HG03565 (cell line): ENCODE measurements around the gene CASP1.
"Not testable (repeated sequence)": the region's sequence is repeated elsewhere in the genome, so short reads cannot be mapped to it uniquely, and the experiment has no call there.

Source experiments
- ATAC-seq: cut with Tn5 transposase; IDR thresholded peaks from one replicate; pipeline ENCODE4 v1.9.1; 2021; ENCODE audit warnings: mild to moderate bottlenecking, moderate library complexity; ENCODE audit not compliant: unreplicated experiment

Gene CASP1

GRCh38 chr11:105034813-105035620 is at the start of gene CASP1:
Gene CASP1 (minus strand): TSS chr11:105035144. CDS start chr11:105035113, 31 bp downstream.
- ATAC-seq = peak; percentile 97

GRCh38 chr11:105081412-105082150 is 46.6 kb upstream of the CASP1 start:
- no peak for ATAC-seq

DNA sequence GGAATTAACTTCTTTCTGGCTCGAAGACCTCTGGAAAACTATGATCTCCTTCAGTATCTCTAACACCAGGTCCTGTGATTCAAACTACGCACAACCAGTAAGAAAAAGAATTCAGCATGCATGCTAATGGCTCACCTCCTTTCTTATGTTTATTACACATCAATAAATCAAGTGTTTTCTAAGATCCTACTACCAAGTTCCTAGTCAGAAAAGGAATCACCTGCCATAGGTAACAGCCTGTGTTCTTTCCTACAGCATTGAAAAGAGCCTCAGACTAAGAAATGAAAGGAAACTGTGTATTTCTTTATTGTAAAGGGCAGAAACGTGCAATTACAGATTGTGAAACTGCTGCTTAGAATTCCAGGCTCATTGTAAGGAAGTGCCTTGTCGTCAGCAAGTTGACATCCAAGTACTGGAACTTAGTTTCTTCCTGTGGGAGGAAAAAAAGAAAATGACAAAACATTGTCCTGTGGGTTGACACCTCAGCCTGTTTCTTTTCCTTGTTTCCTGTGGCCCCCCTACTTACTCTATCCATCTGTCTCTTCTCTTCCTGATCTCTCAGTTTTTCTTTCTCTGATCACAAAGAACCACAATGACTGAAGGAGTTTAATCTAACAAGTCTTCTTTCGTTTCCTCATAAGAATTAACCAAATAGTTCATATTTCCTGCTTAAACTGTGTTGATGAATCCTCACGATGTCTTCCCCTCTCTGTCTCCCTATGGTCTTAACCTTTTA is 45.4 kb upstream of the CASP1 start:
- ATAC-seq = not testable (repeated sequence)

DNA sequence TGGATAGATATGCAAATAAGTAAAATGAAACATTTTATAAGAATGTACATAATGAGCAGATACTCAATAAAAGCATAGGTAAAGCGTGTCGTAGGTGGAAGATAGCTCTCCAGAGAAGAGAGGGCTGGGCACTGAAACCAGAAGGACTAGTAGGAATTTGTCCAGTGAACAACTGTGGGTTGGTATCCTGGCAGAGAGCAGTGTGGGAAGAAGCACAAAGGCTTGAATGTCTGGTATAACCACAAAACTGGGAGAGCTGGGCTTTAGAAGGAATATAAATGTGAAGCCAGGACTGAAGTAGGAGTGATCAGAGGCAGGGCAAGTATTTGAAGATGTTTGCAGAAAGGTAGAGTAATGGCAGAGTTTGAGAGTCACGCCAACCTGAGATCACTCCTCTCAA is 43.3 kb upstream of the CASP1 start:
- ATAC-seq = no peak

DNA sequence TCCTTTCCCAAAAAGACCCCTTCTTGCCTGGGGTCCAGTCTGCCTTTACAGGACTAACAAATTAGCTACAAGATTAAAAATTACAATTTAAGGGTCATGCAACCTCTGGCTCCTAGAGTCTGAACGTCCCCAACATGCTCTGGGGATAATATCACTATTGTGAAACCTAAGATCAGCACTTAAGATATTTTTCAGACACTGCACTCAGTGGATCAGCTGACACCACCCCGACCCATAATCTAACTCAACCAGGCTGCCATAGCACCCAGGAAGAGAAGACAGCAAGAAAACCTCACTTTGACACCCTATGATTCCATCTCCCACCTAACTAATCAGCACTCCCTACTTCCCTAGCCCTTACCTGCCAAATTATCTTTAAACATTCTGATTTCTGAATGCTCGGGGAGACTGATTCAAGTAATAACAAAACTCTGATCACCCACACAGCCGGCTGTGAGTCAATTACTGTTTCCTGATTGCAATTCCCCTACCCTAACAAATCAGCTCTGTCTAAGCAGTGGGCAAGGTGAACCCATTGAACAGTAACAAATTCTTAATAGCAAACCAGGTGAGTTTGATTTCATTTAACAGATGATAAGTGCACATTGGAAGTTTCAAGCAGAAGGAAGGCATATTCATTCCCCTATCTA is 42.3 kb upstream of the CASP1 start:
- ATAC-seq = peak; percentile 76

DNA sequence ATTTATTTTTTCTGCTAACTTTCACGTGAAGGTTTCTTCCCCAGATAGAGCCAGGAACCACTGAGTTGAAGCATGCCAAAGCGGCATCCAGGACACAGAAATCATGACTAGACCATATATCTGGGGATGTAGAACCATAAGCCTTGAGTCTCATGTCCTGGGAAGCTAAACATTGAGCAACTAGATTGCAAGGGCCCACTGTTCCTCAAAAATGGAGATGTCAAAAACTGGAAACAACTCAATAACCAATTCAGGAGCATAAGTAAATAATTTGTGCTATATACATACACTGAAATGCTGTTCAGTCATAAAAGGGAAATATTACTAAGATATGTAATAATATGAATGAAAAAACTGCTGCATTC is 39.2 kb upstream of the CASP1 start:
- ATAC-seq = no peak

- ATAC-seq = no peak
Observed at GRCh38 chr11:105073456-105074165, 38.7 kb upstream of the CASP1 start.

- not testable (repeated sequence) for ATAC-seq
Observed at GRCh38 chr11:105072080-105072479, 37.1 kb upstream of the CASP1 start.

DNA sequence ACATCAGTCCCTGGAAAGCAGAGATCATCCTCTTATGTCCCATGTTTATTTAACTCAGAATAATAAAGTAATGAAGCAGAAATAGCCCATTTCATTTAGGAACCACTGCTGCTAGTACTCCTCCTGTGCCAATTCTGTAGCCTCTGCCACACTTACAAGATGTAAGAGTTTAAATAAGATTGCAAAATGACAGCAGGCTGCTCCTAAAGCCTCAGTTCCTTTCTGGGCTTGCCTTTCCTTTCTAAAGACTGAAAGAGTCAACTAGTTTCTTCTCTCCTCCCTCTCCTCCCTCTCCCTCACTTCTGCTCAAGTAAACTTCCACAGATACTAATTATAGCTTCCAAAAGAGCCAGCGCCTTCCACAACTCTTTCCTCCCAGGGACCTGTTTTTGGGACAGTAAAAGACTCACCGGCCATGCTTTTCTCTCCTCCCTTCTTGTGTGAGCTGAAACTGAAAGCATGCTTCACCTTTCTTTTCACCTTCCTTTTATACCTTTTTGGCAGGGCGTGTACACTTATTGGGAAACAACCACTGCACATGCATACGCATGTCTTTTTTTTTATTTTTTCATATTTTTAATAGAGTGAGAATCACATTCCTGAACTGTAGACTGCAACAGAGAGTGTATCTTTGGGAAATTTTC is 36.3 kb upstream of the CASP1 start:
- no peak for ATAC-seq

DNA sequence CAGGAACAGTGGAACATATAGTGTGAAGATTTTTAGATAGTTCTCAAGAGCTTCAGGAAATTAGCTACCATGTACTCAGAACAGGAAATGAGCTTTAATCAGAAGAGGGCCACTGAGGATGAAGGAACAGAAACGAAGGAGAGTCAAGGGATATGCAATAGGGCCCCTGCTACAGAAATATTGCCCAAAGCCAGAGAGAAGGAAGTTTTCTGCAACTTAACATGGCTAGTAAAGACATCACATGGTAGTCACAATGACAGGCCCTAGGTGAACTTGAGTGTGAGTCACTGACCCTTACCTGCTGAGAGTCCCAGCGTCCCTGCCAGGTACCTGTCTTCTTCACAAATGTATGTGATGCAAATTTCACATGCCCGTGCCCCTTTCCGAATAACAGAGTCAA is 35.4 kb upstream of the CASP1 start:
- no peak for ATAC-seq

DNA sequence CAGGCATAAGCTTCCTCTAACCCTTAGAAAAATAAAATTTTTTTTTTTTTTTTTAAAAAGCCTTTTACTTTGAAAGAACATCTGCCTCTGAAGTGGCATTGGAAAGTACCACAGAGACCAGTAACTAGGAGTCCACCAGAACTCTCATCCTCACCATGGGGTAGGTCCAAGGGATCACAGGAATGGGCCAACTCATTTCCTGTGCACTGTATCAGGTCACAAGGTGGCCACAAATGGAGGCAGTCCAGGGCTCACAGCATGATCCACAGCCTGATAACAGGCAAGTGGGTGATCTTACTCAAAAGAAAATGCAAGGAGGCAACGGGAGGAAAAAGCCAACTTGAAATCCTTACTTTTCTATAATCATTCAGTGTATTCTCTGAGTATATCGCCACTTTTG is 34.8 kb upstream of the CASP1 start:
- not testable (repeated sequence) for ATAC-seq

- ATAC-seq = not testable (repeated sequence)
Observed at GRCh38 chr11:105063245-105063941, 28.4 kb upstream of the CASP1 start.

DNA sequence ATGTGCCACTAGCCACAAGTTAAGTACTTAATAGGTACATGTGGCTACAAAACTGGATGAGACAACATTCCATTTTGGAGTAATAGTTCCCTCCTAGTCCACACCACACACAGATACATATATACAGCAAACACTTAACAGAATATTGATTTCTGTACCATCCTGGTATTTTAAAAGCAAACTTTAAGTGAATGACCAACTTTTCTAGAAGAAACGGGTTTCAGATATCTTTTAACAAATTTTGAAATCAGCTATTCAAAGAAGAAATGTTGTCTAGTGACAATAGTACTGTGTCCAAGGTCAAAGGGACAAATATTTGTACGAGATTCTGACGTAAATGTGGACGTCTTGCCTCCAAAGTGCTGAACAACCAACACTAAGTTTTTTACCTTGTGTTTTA is 22.5 kb upstream of the CASP1 start:
- ATAC-seq = no peak

GRCh38 chr11:105056446-105056845 is 21.5 kb upstream of the CASP1 start:
- no peak for ATAC-seq

DNA sequence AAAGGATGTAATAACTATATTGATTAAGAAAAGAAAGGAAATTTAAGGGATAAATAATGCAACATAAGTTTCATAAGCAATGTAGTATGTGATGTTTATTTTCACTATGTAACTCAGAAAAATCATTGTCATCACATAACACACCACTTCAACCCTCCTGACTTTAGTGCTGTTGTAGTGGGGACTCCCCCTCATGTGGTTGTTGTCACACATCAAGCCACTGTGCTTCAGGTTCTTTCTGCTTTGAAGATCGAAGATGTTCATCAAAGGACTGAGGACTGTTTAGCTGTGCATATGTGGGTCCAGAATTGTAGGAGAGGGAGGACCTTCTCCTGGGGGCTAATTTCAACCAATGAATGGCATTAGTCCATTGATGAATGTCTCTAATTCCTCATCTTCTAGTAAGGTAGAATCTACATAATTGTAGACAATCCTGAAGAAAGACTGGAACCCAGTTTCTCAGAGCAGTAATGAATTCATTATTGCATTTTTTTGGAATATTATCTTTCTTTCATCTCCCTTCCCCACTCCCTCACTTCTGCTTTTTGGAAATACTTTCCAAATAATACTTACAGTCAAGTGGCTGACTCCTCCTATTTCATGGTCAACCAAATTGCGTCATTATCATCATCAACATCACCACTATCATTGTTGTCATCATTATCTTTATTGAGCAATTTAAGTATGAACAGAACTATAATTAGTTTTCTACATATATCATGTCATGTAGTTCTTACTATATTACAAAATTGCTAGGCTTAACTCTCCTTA is 20.0 kb upstream of the CASP1 start:
- no peak for ATAC-seq

DNA sequence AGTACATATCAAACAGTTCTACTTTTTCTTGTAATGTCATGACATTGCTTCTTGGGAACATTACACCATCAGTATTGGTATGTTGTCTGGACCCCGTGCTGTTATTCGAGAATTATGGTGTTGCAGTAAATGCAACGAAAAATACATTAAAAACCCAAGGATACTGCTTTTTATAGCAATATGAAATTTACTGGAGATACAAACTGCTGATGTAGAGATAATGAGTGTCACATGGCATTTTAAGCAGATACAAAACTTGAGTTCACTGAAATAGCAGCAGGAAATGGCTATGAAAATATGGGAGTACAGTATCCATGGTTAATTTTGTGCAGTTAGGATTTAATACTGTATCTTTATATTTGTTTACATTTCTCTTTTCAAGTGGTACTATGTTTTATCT is 17.5 kb upstream of the CASP1 start:
- no peak for ATAC-seq

GRCh38 chr11:105051559-105051958 is 16.6 kb upstream of the CASP1 start:
- ATAC-seq = no peak

DNA sequence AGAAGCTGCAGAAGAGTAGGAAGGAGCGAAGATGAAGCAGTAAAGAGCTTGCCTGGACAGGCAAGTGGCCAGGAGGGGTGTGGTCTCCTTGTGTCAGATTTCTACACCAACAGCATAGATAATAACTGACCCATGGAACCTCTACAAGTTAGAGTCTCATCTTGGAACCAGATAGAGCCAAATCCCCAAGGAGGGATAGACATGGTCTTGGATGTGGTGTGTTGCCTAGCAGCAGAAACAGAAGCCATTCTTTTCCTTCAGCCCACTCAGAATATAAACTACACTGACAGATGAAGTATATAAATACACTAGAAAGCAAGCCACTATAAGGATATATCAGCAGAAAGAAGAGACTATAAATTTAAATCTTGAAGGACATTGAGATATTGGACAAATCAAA is 14.5 kb upstream of the CASP1 start:
- ATAC-seq = no peak
